HG03439 (cell line): ENCODE data around the gene BLOC1S5.
"Not testable (repeated sequence)": the region's sequence is repeated elsewhere in the genome, so short reads cannot be mapped to it uniquely, and the experiment has no call there.

ENCODE experiments used
- ATAC-seq: cut with Tn5 transposase; IDR thresholded peaks from one replicate; pipeline ENCODE4 v1.9.1; 2021; ENCODE audit warnings: mild to moderate bottlenecking, moderate library complexity; ENCODE audit not compliant: unreplicated experiment

Gene BLOC1S5

GRCh38 chr6:8047541-8048292 lies 16.5 kb downstream of the BLOC1S5 start:
- ATAC-seq: no peak

DNA sequence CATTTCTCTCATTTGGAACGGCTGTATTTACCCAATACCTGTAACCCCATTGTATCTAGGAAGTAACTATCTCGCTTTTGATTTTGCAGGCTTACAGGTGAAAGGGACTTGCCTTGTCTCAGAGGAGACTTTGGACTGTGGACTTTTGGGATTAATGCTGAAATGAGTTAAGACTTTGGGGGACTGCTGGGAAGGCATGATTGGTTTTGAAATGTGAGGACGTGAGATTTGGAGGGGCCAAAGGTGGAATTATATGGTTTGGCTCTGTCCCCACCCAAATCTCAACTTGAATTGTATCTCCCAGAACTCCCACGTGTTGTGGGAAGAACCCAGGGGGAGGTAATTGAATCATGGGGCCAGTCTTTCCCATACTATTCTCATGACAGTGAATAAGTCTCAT lies 18.4 kb downstream of the BLOC1S5 start:
- ATAC-seq: not testable (repeated sequence)

GRCh38 chr6:8043221-8043620 lies 21.0 kb downstream of the BLOC1S5 start:
- no peak for ATAC-seq

DNA sequence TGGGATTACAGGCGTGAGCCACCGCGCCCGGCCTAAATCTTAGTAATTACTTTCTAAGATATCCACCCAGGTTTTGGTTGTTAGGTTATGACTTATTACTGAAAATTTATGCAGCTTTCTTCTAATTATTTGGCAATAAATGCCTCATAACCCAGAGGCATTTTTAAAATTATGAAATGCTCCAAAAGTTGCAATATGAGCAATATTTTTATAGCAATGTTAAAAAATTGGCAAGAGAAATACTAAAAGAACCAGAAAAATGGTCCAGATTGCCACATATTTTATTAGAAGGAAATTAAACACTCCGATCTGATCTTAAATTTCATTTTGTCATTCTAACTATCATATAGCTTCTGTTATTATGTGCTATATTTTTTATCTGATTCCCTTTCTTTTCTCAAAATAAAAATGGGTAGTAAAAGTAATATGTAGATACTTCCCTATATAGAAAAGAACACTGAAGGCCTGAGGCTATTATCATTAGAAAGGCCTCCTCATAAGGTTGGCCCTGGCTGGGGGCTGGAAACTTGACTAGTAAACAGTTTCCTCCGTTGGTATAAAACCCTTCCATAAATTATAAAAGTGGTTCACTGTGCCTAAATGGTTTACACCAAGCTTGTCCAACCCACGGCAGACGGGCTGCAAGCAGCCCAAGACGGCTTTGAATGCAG lies 22.1 kb downstream of the BLOC1S5 start:
- ATAC-seq: no peak

- ATAC-seq: not testable (repeated sequence)
Measured at GRCh38 chr6:8034107-8034506, 30.1 kb downstream of the BLOC1S5 start.

GRCh38 chr6:8030920-8031319 lies 33.3 kb downstream of the BLOC1S5 start:
- ATAC-seq: no peak

DNA sequence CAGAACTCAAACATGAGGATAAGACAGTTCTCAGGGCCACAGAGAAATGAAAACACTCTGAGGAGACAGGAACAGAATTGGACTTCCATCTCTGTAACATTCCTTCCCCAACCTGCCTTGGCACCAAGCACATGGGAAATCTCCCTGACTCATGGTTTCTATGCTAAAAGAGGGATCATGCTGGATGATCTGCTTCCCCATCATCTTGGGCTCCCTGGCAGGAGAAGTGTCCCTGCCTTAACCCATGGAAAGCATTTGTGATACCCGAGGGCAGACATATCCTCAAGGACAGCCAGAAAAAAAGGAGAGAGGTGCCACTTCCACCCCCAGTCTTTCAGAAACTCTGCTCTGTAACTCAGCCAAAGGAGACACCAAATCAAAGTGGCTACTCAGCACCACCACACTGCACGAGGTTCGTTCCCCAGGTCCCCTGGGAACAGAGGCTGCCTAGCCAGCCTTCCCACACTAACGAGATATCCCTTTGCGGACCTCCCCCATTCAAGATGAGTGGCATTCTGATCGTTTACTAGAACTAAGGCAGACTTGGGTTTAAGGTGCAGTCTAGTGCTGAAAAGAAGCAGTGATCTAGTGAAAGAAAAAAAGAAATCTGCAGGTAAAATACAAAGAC lies 34.8 kb downstream of the BLOC1S5 start:
- no peak for ATAC-seq

DNA sequence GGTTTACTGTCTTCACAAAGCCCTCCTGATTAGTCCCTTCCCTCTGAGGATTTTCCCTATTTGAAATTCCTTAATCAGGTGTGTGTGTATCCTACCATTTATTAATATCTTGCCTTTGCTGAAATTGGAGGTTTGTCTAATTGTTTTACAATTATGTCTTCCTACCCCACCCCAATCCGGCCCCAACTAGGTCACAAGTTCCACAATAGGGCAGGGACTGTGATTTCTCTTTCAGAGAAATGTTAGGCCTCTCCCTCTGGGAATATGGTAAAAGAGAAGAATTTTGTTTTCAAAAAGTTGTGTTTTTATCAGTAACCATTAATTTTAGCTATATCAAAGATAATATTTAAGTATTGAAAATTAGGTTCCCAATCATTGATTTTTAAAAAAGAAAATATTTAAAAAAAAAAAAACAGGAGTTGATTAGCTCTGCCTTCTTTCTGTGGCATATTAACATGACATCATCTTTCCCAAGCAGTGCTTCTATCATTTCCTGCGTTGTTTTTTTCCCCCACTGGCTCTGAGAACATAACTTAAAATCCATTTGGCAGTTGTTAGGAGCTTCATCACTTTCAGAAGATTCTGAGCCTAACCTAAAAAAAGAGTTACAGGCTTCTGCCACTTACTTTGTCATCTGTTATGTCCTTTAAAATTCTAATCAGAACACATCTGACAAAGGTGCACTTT lies 36.1 kb downstream of the BLOC1S5 start:
- no peak for ATAC-seq

DNA sequence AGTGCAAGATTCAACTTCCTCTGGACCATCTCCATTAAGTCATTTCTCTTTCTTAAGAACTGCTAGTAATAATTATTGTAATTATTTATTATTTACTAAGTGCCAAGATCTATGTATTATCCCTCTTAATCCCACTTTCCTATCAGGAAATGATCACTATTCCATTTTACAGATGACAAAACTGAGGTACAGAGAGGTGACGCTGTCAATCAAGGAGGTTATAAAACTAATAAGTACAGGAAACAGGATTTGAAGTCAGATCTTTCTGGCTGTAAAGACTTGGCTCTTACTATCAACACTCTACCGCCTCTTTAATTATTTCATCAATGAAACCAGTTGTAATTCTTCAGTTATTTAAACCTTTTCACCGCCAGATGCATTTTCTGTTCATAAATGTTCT lies 37.4 kb downstream of the BLOC1S5 start:
- no peak for ATAC-seq

- no peak for ATAC-seq
Measured at GRCh38 chr6:8025191-8025590, 39.0 kb downstream of the BLOC1S5 start.

- no peak for ATAC-seq
Measured at GRCh38 chr6:8023638-8024037, 40.6 kb downstream of the BLOC1S5 start.

GRCh38 chr6:8020083-8020482 lies 44.1 kb downstream of the BLOC1S5 start:
- ATAC-seq: no peak

- peak; percentile 25 for ATAC-seq
Measured at GRCh38 chr6:8017705-8018104, 46.5 kb downstream of the BLOC1S5 start.

- peak; percentile 82 for ATAC-seq
Measured at GRCh38 chr6:8017276-8017701, 46.9 kb downstream of the BLOC1S5 start.

- ATAC-seq: no peak
Measured at GRCh38 chr6:8014947-8015346, 49.2 kb downstream of the BLOC1S5 start.

DNA sequence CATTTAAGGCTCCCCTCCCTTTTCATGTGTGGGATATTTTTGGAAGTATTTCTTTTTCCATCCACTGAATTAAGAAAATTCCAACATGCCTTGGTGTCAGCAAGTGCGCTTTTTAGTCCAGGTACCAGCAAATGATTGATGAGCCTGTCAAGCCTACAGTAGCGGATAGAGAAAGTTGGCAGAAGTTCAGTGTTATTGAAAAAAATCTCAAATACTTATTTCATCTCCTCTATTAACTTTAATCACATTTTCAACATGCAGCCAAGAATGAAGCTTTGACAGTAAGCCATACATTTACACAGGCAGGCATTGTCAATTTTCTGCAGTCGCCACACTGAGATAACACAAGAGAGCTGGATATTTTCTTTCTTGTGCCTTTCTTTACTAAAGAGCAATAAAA lies 50.4 kb downstream of the BLOC1S5 start:
- ATAC-seq: no peak

DNA sequence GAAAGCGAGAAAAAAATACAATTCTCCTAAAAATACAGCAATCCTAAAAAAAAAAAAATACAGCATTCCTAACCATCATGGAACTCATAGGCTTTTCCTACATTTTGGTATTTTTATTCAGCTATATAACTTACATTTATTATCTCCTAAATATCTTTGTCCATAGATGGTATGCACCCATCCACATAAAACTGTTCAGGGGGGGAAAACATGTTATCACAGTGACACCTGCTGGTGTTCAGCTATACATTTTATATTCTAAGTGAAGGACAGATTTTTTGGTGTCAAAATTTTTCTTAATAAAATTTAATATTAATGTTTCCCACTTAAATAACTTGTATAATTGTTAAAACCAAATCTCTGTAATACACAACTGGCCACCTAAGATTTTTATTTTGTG lies 58.0 kb downstream of the BLOC1S5 start:
- ATAC-seq: no peak

- no peak for ATAC-seq
Measured at GRCh38 chr6:8005136-8005535, 59.1 kb downstream of the BLOC1S5 start.

DNA sequence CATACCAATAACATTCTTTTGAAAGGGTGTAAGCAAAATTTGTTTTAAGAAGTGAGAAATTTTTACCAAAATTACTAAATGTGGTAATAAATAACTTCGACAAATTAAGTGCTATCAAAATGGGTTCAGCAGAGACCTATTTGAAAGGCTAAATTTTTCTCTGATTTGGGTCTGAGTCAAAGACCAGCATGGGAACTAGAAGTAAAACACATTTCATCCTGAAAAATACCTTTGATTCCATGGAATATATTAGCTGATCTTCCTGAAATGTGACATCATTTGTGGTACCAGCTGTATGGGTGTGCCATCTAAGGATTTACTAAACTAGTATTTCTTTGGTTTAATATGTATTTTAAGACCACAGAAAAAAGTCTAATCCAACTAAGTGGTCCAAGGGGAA lies 63.6 kb downstream of the BLOC1S5 start:
- ATAC-seq: no peak

DNA sequence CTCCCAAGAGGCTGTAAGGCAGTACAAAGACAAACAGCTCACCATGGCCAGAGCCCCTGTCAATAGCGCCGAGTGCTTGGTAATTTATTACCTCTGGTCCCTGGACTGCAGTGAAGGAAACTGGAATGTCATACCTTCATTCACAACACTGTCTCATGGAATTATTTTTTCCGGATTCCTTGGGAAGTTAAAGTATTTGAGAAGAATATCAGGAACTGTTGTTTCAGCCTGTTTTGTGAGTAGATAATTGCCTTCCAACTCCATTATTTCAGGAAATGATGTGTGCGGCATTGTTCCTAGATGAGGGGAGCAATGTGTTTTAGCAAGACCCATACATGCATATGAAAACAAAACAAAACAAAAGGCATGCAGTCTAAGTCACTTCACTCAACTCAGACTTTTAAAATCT lies 64.0 kb downstream of the BLOC1S5 start:
- no peak for ATAC-seq

GRCh38 chr6:7999201-7999600 lies 65.0 kb downstream of the BLOC1S5 start:
- no peak for ATAC-seq
